Body of pancreas (tissue), 4 donors: ENCODE results near the gene EBF4. TPM values are rescaled to one million over a fixed set of nuclear protein-coding genes. Genes with fewer than 3 reads are reported as not detected.

Experiments
- ATAC-seq: fragments of 150-250 bp; one replicate; pipeline ENCODE4 v1.9.1; 2016
- DNase-seq, 4 donors: peaks; one replicate each; pipeline ENCODE4 v3.0.0-alpha.2; 2019
- H3K27ac ChIP-seq, 4 donors: fragments of 200-600 bp; sonication (generic); 1 replicate in 3 of 4; 2 replicates in 1 of 4; pipeline versions ENCODE4 v1.5.1 to v1.6.1; 2016 to 2019; ENCODE audit warnings: mild to moderate bottlenecking in 1 of 4, mixed read lengths in 1 of 4, moderate library complexity in 1 of 4
- H3K27me3 ChIP-seq, 2 donors: fragments of 200-600 bp; sonication (generic); one replicate each; pipeline ENCODE4 v1.6.0; 2016; ENCODE audit warnings: mild to moderate bottlenecking in 1 of 2
- H3K36me3 ChIP-seq, 2 donors: fragments of 200-600 bp; sonication (generic); replicated peaks in 1 of 2; 2 replicates each; pipeline ENCODE4 v1.5.1; 2016; ENCODE audit warnings: low read depth in 2 of 2; ENCODE audit not compliant: insufficient read depth in 1 of 2
- H3K4me1 ChIP-seq: fragments of 200-600 bp; sonication (generic); one replicate; pipeline ENCODE4 v1.6.0; 2016
- H3K4me3 ChIP-seq, 2 donors: fragments of 200-600 bp; sonication (generic); 1 replicate in 1 of 2; 2 replicates in 1 of 2; pipeline ENCODE4 v1.5.1; 2016 to 2019
- H3K9me3 ChIP-seq, 3 donors: fragments of 200-600 bp; sonication (generic); 1 replicate in 2 of 3; 2 replicates in 1 of 3; pipeline ENCODE4 v1.5.1; 2016
- CTCF ChIP-seq, 7 experiments: fragments of 450-650 bp in 4 of 7; fragments of 200-600 bp in 3 of 7; sonication (generic) in 3 of 7; IDR thresholded peaks; one replicate each; pipeline ENCODE4 v1.5.1; 2016 to 2019; ENCODE audit warnings: antibody characterized with exemption in 7 of 7
- POLR2A ChIP-seq, 3 donors: fragments of 450-650 bp; IDR thresholded peaks; one replicate each; pipeline ENCODE4 v1.6.1; 2016; ENCODE audit warnings: antibody characterized with exemption in 3 of 3, mild to moderate bottlenecking in 2 of 3
- WGBS, 2 donors: methylation state at CpG; one replicate each; pipeline ENCODE4 v1.1.5; 2017; 5-methylcytosine and 5-hydroxymethylcytosine counted together
- intact Hi-C: fragments of 100-400 bp; cut with DNase I; formaldehyde crosslinking; loops from one replicate; pipeline ENCODE4 v1.15.1; 2023
- total RNA-seq, 2 donors: library from RNA; depleted of rRNA; stranded (reverse); fragments of >200 nt; gene quantifications; one replicate each; pipeline ENCODE4 v1.1.0, GENCODE V29; 2016

Gene EBF4
- total RNA-seq, 2 donors from 2014 or later = 9.6 to 13.0 TPM

- 69 to 74% methylated on average over 3 of the region's 3 CpGs for WGBS, 2 donors
- peaks cover 14% of the 10 kb centered on the region for H3K4me1 ChIP-seq
- H3K27me3 ChIP-seq = peaks cover 0 to 10% of the 10 kb centered on the region in 2 donors
- H3K9me3 ChIP-seq = no peaks in the 10 kb centered on the region
- DNase-seq (no peak), ATAC-seq (no peak)
- no peak overlapping the region for H3K27ac ChIP-seq
- intact Hi-C loops = no loop called here
- no peak for TF ChIP-seq POLR2A (IDR thresholded peaks at IDR 0.05)
- no peak for TF ChIP-seq CTCF (IDR thresholded peaks at IDR 0.05)
- H3K4me3 ChIP-seq = no peak overlapping the region
- H3K36me3 ChIP-seq = no peaks in the 10 kb centered on the region
These were observed 2.4 kb upstream of the EBF4 start for GRCh38 chr20:2690213-2690612.

- ATAC-seq = no peak
- Histone ChIP-seq H3K4me1 (peaks cover 14% of the 10 kb centered on the region), H3K27ac (no peak overlapping the region), H3K9me3 (no peaks in the 10 kb centered on the region), H3K27me3 (peaks cover 0 to 13% of the 10 kb centered on the region in 2 donors), H3K4me3 (no peak overlapping the region), H3K36me3 (no peaks in the 10 kb centered on the region)
- TF ChIP-seq CTCF (IDR thresholded peaks at IDR 0.05) (no peak), POLR2A (IDR thresholded peaks at IDR 0.05) (no peak)
- 69 to 77% methylated on average over 6 of the region's 6 CpGs for WGBS, 2 donors
- intact Hi-C loops = no loop called here
- DNase-seq = no peak
These were observed 1.9 kb upstream of the EBF4 start for GRCh38 chr20:2690718-2691117.

- 85 to 87% methylated on average over 8 of the region's 8 CpGs for WGBS, 2 donors
- no peak overlapping the region for H3K27ac ChIP-seq
- H3K9me3 ChIP-seq = no peaks in the 10 kb centered on the region
- ATAC-seq = no peak
- H3K27me3 ChIP-seq = peaks cover 0 to 13% of the 10 kb centered on the region in 2 donors
- TF ChIP-seq POLR2A (IDR thresholded peaks at IDR 0.05) (no peak), CTCF (IDR thresholded peaks at IDR 0.05) (no peak)
- H3K4me1 ChIP-seq = peaks cover 14% of the 10 kb centered on the region
- no peak overlapping the region for H3K4me3 ChIP-seq
- intact Hi-C loops = no loop called here
- H3K36me3 ChIP-seq = no peaks in the 10 kb centered on the region
- no peak for DNase-seq
These were observed 1.5 kb upstream of the EBF4 start for GRCh38 chr20:2691127-2691526.

- Histone ChIP-seq H3K4me3 (no peak overlapping the region), H3K27me3 (peaks cover 0 to 9% of the 10 kb centered on the region in 2 donors), H3K36me3 (no peaks in the 10 kb centered on the region), H3K4me1 (peaks cover 14% of the 10 kb centered on the region), H3K9me3 (no peaks in the 10 kb centered on the region), H3K27ac (peak overlapping the region in 3 of 4 donors; percentile 59 to 77 (median 65))
- ATAC-seq = no peak
- DNase-seq = peak in 1 of 4 donors; percentile 14
- intact Hi-C loops = no loop called here
- WGBS, 2 donors = 43 to 54% methylated on average over 8 to 10 of the region's 10 CpGs
- TF ChIP-seq CTCF (IDR thresholded peaks at IDR 0.05) (no peak), POLR2A (IDR thresholded peaks at IDR 0.05) (no peak)
These were observed 931 bp upstream of the EBF4 start for GRCh38 chr20:2691663-2692035.

GRCh38 chr20:2692886-2693285 lies 306 bp downstream of the EBF4 start:
- no peak overlapping the region for H3K27ac ChIP-seq
- peaks cover 14% of the 10 kb centered on the region for H3K4me1 ChIP-seq
- peak in 1 of 4 donors; percentile 20 for DNase-seq
- no peaks in the 10 kb centered on the region for H3K36me3 ChIP-seq
- ATAC-seq = peak; percentile 31
- 1% methylated on average over 26 of the region's 64 CpGs; no CpG with 5 or more reads in 1 of the 2 donors for WGBS, 2 donors
- peaks cover 0 to 6% of the 10 kb centered on the region in 2 donors for H3K27me3 ChIP-seq
- H3K4me3 ChIP-seq = no peak overlapping the region
- H3K9me3 ChIP-seq = no peaks in the 10 kb centered on the region
- TF ChIP-seq CTCF (IDR thresholded peaks at IDR 0.05) (no peak), POLR2A (IDR thresholded peaks at IDR 0.05) (no peak)
- intact Hi-C loops = no loop called here
